NCI-H524 treated with DMSO at 0.1 percent for 48 hours (cell line): ENCODE data around the gene BABAM2.

Experiments used
- DNase-seq: peaks from one replicate; lab custom pipeline; 2025; lab: John Stamatoyannopoulos, UW

Gene BABAM2

GRCh38 chr2:28282248-28282647 is 391.7 kb downstream of the BABAM2 start:
- no peak for DNase-seq

GRCh38 chr2:28282861-28283646 is 392.5 kb downstream of the BABAM2 start:
- no peak for DNase-seq

- DNase-seq = no peak
Measured at GRCh38 chr2:28283861-28284260, 393.3 kb downstream of the BABAM2 start.

- DNase-seq = no peak
Measured at GRCh38 chr2:28286678-28287077, 396.1 kb downstream of the BABAM2 start.

- no peak for DNase-seq
Measured at GRCh38 chr2:28287256-28287915, 396.9 kb downstream of the BABAM2 start.

- no peak for DNase-seq
Measured at GRCh38 chr2:28288620-28289019, 398.1 kb downstream of the BABAM2 start.

- DNase-seq = no peak
Measured at GRCh38 chr2:28291811-28292440, 401.4 kb downstream of the BABAM2 start.

GRCh38 chr2:28292491-28292890 is 402.0 kb downstream of the BABAM2 start:
- no peak for DNase-seq

- DNase-seq = no peak
Measured at GRCh38 chr2:28293416-28293815, 402.9 kb downstream of the BABAM2 start.

- no peak for DNase-seq
Measured at GRCh38 chr2:28294451-28294850, 403.9 kb downstream of the BABAM2 start.

- DNase-seq = no peak
Measured at GRCh38 chr2:28296243-28296642, 405.7 kb downstream of the BABAM2 start.

GRCh38 chr2:28296904-28297303 is 406.4 kb downstream of the BABAM2 start:
- no peak for DNase-seq

- DNase-seq = no peak
Measured at GRCh38 chr2:28297531-28297930, 407.0 kb downstream of the BABAM2 start.

GRCh38 chr2:28298406-28298805 is 407.9 kb downstream of the BABAM2 start:
- DNase-seq = no peak

GRCh38 chr2:28300485-28301341 is 410.2 kb downstream of the BABAM2 start:
- DNase-seq = no peak

- DNase-seq = no peak
Measured at GRCh38 chr2:28305202-28305601, 414.7 kb downstream of the BABAM2 start.

GRCh38 chr2:28310107-28310506 is 419.6 kb downstream of the BABAM2 start:
- peak; percentile 79 for DNase-seq

GRCh38 chr2:28311660-28312249 is 421.2 kb downstream of the BABAM2 start:
- no peak for DNase-seq

GRCh38 chr2:28312307-28313219 is 422.0 kb downstream of the BABAM2 start:
- DNase-seq = no peak

- no peak for DNase-seq
Measured at GRCh38 chr2:28313220-28313784, 422.8 kb downstream of the BABAM2 start.
